HL-60 (cell line): ENCODE data around the gene RPP30.

ENCODE experiments used
- GABPA ChIP-seq: IDR thresholded peaks from 2 replicates; pipeline ENCODE4 v1.6.1; 2012; ENCODE audit warnings: low read depth
- TF ChIP-seq, protein P1 (sequence below): IDR thresholded peaks from one replicate; pipeline ENCODE4 v1.5.1; 2011; ENCODE audit warnings: low read length, control low read depth, inconsistent platforms; ENCODE audit not compliant: insufficient read depth

DNA sequence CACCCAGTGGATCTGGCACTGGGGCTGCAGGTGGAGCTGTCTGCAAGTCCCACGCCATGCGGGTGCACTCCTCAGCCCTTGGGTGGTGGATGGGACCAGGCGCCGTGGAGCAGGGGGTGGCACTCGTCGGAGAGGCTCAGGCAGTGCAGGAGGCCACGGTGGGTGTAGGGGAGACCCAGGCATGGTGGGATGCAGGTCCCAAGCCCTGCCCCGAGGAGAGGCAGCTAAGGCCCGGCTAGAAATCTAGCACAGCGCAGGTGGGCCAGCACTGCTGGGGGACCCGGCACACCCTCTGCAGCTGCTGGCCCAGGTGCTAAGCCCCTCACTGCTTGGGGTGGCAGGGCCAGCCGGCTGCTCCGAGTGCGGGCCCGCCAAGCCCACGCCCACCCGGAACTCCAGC, 39.7 kb upstream of the RPP30 start:
- TF ChIP-seq, protein P1, sequence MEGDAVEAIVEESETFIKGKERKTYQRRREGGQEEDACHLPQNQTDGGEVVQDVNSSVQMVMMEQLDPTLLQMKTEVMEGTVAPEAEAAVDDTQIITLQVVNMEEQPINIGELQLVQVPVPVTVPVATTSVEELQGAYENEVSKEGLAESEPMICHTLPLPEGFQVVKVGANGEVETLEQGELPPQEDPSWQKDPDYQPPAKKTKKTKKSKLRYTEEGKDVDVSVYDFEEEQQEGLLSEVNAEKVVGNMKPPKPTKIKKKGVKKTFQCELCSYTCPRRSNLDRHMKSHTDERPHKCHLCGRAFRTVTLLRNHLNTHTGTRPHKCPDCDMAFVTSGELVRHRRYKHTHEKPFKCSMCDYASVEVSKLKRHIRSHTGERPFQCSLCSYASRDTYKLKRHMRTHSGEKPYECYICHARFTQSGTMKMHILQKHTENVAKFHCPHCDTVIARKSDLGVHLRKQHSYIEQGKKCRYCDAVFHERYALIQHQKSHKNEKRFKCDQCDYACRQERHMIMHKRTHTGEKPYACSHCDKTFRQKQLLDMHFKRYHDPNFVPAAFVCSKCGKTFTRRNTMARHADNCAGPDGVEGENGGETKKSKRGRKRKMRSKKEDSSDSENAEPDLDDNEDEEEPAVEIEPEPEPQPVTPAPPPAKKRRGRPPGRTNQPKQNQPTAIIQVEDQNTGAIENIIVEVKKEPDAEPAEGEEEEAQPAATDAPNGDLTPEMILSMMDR, result no peak
- no peak for TF ChIP-seq GABPA
